HG02973 (cell line): ENCODE results near the gene EVI5.
"Not testable (repeated sequence)": the region's sequence is repeated elsewhere in the genome, so short reads cannot be mapped to it uniquely, and the experiment has no call there.

Experiments used
- ATAC-seq: cut with Tn5 transposase; IDR thresholded peaks from one replicate; pipeline ENCODE4 v1.9.1; 2021; ENCODE audit warnings: moderate library complexity; ENCODE audit not compliant: unreplicated experiment

Gene EVI5

GRCh38 chr1:92695104-92695503 is 89.8 kb downstream of the EVI5 start:
- no peak for ATAC-seq

- ATAC-seq, result no peak
Measured at GRCh38 chr1:92691925-92692324, 93.0 kb downstream of the EVI5 start.

DNA sequence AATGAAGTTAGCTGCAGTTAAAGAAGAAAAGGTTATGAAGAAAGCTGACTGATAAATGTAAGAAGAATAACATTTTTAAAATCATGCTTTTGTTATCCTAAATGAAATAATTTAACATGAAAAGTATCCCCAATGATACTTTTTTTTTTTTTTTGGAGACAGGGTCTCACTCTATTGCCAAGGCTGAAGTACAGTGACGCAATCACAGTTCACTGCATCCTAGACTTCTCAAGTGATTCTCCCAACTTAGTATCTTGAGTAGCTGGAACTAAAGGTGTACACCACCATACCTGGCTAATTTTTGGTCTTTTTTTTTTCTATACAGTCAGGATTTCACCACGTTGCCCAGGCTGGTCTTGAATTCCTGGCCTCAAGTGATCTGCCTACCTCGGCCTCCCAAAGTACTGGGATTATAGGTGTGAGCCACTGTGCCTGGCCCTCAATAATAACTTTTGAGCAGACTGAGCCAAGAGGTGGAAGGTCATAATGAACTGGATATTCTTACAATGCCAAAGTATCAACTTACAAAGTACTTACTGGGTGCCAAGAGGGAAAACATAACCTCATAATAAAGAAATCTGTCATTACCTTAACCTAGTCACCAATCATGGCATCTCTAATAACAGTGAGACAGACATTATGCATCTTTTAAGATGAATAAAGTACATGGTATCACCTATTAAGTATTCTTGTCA is 94.5 kb downstream of the EVI5 start:
- no peak for ATAC-seq

DNA sequence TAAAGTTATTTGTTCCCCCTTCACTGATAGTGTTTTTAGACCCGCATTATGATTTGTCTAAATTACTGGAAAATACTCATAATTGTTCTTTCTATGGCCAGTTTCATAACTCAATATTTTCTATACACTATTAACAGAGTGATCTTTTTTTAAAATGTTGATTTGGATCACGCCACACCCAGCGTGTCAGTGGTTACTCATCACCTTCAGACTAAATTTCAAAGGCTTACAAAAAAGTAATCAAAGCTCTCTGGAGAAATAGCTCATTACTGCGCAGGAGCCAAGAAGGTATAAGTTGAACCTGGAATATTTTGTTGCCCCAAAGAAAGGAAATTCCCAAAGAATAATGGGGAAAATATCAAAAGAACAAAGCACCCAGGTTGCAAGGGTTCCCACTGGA is 104.9 kb downstream of the EVI5 start:
- no peak for ATAC-seq

GRCh38 chr1:92663775-92664174 is 121.1 kb downstream of the EVI5 start:
- ATAC-seq, result no peak

DNA sequence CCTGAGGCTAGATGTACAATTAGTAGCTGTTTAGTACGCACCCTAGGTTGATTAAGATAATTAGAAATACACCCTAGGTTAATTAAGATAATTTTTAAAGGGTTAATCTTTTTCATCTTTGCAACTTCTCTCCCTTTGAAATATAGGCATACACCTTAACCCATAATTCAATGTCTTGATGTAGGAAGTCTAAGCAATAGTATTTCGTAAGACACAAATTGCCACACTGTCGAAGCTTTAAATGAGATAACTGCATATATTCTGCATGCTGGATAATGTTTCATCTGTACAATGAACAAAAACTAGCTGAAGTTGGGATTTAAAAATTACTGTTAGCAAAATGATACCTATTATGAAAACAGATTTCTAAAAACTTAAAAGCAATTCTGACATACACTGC is 122.9 kb downstream of the EVI5 start:
- ATAC-seq, result no peak

- ATAC-seq, result no peak
Measured at GRCh38 chr1:92657701-92658100, 127.2 kb downstream of the EVI5 start.

DNA sequence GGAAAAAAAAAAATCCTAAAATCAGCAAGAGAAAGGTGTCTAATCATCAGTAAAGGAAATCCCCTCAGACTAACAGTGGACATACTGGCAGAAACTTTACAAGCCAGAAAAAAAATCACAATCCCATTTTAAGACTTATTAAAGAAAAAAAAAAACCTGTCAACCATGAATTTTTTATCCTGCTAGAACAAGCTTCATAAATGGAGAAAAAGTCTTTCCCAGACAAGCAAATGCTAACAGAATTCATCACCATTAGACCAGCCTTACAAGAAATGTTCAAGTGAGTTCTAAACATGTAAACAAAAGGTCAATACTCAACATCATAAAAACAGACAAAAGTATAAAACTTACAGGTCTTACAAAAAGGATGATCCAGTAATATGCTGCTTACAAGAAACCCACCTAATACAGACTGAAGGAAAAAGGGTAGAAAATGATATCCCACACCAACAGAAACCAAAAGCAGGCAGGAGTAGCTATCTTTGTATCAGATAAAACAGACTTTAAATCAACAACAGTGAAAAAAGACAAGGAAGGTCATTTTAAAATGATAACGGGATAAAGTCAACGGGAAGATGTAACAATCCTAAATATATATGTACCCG is 129.6 kb downstream of the EVI5 start:
- no peak for ATAC-seq

DNA sequence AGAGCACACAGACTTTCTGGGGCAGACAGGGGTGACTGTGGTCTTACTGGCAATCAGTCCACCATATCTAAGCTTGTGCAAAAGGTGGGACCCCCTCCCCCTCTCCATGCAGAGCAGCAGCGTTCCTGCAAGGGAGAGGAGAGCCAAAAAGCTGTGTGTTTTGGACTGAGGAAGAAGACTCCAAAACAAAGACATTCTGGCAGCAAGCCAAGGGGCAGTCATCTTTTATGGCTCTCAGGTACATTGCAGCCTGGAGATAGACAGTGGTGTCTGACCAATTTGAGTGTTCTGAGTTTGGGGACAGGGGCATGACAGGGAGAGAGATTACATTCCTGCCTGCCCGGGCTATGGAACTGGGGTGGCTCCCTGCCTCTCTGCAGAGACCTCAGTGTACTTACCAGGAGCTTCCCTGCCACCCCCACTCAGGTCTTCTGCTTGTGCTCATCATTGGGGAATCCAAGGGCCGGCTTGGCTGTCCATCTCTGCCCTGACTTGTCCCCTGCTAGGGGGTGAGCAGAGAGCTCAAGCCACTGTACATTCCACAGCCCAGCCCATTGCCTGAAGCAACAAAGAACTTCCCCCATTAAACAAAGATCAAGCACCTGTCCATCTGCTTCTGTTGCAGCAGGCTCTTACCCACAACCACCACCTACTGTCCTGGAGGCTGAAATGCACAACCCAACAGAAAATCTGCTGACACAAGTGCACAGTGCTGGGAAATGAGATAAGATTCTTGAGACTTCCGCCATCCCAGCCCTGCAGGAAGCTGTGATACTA is 131.1 kb downstream of the EVI5 start:
- no peak for ATAC-seq

DNA sequence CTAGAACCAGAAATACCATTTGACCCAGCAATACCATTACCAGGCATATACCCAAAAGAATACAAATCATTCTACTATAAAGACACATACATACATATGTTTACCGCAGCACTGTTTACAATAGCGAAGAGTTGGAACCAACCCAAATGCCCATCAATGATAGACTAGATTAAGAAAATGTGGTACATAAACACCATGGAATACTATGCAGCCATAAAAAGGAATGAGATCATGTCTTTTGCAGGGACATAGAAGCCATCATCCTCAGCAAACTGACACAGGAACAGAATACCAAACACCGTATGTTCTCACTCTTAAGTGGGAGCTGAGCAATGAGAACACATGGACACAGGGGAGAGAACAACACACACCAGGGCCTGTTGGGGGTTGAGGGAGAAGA is 144.2 kb downstream of the EVI5 start:
- ATAC-seq, result not testable (repeated sequence)

GRCh38 chr1:92638498-92638897 is 146.4 kb downstream of the EVI5 start:
- ATAC-seq, result no peak

DNA sequence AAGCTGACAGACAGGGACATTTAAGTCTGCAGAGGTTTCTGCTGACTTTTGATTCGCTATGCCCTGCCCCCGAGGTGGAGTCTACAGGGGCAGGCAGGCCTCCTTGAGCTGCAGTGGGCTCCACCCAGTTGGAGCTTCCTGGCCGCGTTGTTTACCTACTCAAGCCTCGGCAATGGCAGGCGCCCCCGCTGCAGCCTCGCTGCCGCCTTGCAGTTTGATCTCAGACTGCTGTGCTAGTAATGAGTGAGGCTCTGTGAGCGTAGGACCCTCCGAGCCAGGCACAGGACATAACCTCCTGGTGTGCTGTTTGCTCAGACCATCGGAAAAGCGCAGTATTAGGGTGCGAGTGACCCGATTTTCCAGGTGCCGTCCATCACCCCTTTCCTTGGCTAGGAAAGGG is 149.7 kb downstream of the EVI5 start:
- not testable (repeated sequence) for ATAC-seq

DNA sequence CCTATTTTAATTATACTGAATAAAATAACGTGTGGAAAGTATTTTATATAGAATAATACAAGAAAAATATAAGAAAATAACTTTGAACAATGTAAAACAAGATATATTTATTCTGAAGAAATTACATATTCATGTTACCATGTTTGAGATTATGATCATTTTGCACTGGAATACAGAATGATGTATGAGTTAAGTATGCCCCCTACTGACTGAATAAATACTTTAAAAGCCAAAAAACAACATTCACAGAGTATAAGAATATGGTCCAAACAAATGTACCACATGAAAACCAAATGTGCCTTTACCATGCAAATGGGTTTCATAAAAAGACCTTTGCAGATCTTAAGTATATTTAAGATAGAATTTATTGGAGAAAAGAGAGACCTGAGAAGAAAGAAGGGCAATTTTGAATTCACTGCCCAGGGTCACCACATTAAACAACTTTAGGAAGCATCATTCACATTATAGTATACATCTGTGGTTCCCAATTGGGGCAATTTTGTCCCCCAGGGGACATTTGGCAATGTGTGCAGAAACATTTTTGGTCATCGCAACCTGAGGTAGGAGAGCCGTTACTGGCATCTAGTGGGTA is 161.6 kb downstream of the EVI5 start:
- ATAC-seq, result no peak

DNA sequence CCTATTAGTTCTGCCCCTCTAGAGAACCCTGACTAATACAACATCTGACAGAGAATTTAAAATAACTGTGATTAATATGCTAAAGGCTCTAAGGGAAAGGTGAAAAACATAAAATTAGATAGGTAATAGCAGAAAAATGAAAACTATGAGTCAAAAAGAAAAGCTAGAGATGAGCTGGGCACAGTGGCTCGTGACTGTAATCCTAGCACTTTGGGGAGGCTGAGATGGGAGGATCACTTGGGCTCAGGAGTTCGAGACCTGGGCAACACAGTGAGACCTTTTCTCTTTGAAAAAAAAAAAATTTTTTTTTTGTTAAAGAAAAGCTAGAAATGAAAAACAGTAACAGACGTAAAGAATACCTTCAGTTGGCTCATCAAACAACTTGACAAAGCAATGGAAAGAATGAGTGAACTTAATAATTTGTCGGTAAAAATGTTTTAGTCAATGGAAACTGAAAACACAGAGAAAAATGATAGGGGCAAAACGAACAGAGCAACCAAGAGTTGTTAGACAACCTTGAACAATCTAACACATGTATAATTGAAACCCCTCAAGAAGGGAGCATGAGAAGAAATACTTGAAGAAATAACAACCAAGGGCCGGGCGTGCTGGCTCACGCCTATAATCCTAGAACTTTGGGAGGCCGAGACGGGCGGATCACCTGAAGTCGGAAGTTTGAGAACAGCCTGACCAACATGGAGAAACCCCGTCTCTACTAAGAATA is 165.3 kb downstream of the EVI5 start:
- ATAC-seq, result no peak

DNA sequence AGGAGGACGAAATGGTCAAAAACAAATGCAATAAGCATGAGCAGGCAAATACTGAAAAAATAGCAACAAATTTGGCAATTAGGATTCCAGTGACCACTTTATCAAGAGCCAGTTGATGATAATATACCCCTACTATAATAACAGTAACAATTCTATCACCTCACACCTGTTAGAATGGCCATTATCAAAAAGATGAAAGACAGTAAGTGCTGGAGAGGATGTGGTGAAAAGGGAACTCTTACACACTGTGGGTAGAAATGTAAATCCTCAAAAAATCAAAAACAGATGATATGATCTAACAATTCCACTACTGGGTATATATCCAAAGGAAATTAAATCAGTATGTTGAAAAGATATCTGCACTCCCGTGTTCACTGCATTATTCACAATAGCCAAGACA is 183.9 kb downstream of the EVI5 start:
- no peak for ATAC-seq

GRCh38 chr1:92599184-92599583 is 185.7 kb downstream of the EVI5 start:
- ATAC-seq, result no peak

DNA sequence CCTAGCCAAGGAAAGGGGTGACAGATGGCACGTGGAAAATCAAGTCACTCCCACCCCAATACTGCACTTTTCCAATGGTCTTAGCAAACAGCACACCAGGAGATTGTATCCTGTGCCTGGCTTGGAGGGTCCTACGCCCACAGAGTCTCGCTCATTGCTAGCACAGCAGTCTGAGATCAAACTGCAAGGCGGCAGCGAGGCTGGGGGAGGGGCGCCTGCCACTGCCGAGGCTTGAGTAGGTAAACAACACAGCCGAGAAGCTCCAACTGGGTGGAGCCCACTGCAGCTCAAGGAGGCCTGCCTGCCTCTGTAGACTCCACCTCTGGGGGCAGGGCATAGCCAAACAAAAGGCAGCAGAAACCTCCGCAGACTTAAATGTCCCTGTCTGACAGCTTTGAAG is 195.5 kb downstream of the EVI5 start:
- not testable (repeated sequence) for ATAC-seq

- ATAC-seq, result no peak
Measured at GRCh38 chr1:92587445-92587844, 197.5 kb downstream of the EVI5 start.

DNA sequence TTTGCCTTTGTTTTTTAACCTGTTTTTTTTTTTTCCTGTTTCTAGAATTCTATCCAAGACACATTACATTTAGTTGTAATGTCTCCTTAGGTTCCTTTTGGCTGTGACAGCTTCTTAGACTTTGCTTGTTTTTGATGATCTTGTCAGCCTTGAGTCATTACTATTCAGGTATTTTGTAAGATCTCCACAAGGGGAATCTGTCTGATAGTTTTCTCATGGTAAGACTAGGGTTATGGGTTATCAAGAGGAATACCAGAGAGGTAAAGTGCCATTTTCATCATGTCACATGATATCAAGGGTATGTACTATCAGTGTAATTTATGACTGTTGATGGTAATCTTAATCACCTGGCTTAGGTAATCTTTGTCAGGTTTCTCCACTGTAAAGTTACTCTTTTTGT is 199.1 kb downstream of the EVI5 start:
- ATAC-seq, result no peak

DNA sequence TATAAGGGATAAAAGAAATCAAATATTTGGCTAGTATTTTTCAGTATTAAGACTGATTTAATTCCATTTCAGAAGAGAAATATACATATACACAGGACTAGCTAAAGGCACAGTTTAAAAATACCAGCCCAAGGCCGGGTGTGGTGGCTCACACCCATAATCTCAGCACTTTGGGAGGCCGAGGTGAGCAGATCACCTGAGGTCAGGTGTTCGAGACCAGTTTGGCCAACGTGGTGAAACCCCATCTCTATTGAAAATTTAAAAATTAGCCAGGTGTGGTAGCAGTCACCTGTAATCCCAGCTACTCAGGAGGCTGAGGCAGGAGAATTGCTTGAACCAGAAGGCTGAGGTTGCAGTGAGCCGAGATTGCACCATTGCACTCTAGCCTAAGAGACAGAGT is 200.1 kb downstream of the EVI5 start:
- ATAC-seq, result not testable (repeated sequence)
